H1 (cell line): ENCODE data around the gene RCAN2. TPM values are rescaled to one million over a fixed set of nuclear protein-coding genes. Genes with fewer than 3 reads are reported as not detected.

Experiments
- CTCF ChIA-PET: fragments of 300-600 bp; sonication (Branson Sonifier 250); formaldehyde crosslinking; loops from one replicate; lab custom pipeline; 2021; ENCODE audit not compliant: partially characterized antibody; lab: Charles Lee
- POLR2A ChIA-PET: fragments of 300-600 bp; sonication (Branson Sonifier 250); formaldehyde crosslinking; loops from one replicate; lab custom pipeline; 2021; ENCODE audit warnings: inconsistent platforms; ENCODE audit not compliant: partially characterized antibody; lab: Charles Lee
- DNase-seq, 2 experiments: peaks; one replicate each; pipeline versions ENCODE4 v3.0.0 to v3.0.0-alpha.2; 2010 to 2022; ENCODE audit warnings: low spot score in 2 of 2, low read depth in 1 of 2, mixed read lengths in 1 of 2
- FAIRE-seq: peaks from 2 replicates; lab custom pipeline; 2011; peaks lifted over from hg19 to GRCh38; lab: Jason Lieb, UNC
- H2AFZ ChIP-seq: 2 replicates; pipeline ENCODE4 v1.8.1; 2012; ENCODE audit warnings: low read length, inconsistent platforms
- H2AK5ac ChIP-seq: 2 replicates; pipeline ENCODE4 v1.6.1; 2013; ENCODE audit warnings: low read depth, low read length
- H2BK120ac ChIP-seq: replicated peaks from 2 replicates; pipeline ENCODE3; 2013; ENCODE audit warnings: low read depth, low read length, inconsistent platforms
- H2BK12ac ChIP-seq: 2 replicates; pipeline ENCODE4 v1.6.1; 2013; ENCODE audit warnings: low read depth, low read length
- H2BK15ac ChIP-seq: 2 replicates; pipeline ENCODE4 v1.6.1; 2013; ENCODE audit warnings: low read length
- H2BK20ac ChIP-seq: 2 replicates; pipeline ENCODE4 v1.6.1; 2013; ENCODE audit warnings: low read length
- H2BK5ac ChIP-seq: 2 replicates; pipeline ENCODE4 v1.6.1; 2013; ENCODE audit warnings: low read depth, low read length
- H3K14ac ChIP-seq: 2 replicates; pipeline ENCODE4 v1.6.1; 2013; ENCODE audit warnings: inconsistent platforms; ENCODE audit not compliant: insufficient read length
- H3K18ac ChIP-seq: 2 replicates; pipeline ENCODE4 v1.6.1; 2013; ENCODE audit warnings: low read length; ENCODE audit errors: extremely low read depth
- H3K23ac ChIP-seq: 2 replicates; pipeline ENCODE4 v1.6.1; 2013; ENCODE audit warnings: inconsistent platforms; ENCODE audit not compliant: insufficient read length
- H3K23me2 ChIP-seq: 2 replicates; pipeline ENCODE4 v1.6.1; 2013; ENCODE audit warnings: low read depth, low read length
- H3K27ac ChIP-seq: 2 replicates; pipeline ENCODE4 v1.6.1; 2011; ENCODE audit warnings: low read depth, low read length, inconsistent platforms
- H3K27me3 ChIP-seq, 4 experiments: replicated peaks in 1 of 4; 1 replicate in 1 of 4; 2 replicates in 3 of 4; pipeline versions ENCODE4 v1.6.1 to v1.8.1; 2011 to 2013; ENCODE audit warnings: low read length in 3 of 4, mild to moderate bottlenecking in 3 of 4, inconsistent platforms in 2 of 4, mixed read lengths in 2 of 4, moderate library complexity in 1 of 4; ENCODE audit not compliant: control insufficient read depth in 3 of 4, insufficient read depth in 3 of 4; ENCODE audit errors: extremely low read depth in 1 of 4
- H3K36me3 ChIP-seq, 4 experiments: 2 replicates each; pipeline versions ENCODE4 v1.6.1 to v1.8.1; 2011 to 2013; ENCODE audit warnings: mild to moderate bottlenecking in 4 of 4, low read length in 3 of 4, moderate library complexity in 2 of 4, control low read depth in 1 of 4, inconsistent platforms in 1 of 4; ENCODE audit not compliant: insufficient read depth in 4 of 4, control insufficient read depth in 2 of 4
- H3K4ac ChIP-seq: replicated peaks from 2 replicates; pipeline ENCODE3; 2013; ENCODE audit warnings: low read length, low read depth, mixed read lengths, inconsistent platforms; ENCODE audit not compliant: insufficient read length
- H3K4me1 ChIP-seq, 4 experiments: replicated peaks in 1 of 4; 1 replicate in 1 of 4; 2 replicates in 3 of 4; pipeline versions ENCODE4 v1.6.1 to v1.8.1; 2011 to 2013; ENCODE audit warnings: low read length in 3 of 4, inconsistent platforms in 2 of 4, mixed read lengths in 1 of 4; ENCODE audit not compliant: insufficient read depth in 4 of 4, control insufficient read depth in 3 of 4
- H3K4me2 ChIP-seq, 2 experiments: 2 replicates each; pipeline versions ENCODE4 v1.6.1 to v1.8.1; 2011 to 2013; ENCODE audit warnings: low read depth in 2 of 2, low read length in 2 of 2, control low read depth in 1 of 2, inconsistent platforms in 1 of 2, mild to moderate bottlenecking in 1 of 2; ENCODE audit not compliant: insufficient read depth in 1 of 2
- H3K4me3 ChIP-seq, 4 experiments: fragments of 200-600, 300-600 bp in 1 of 4; sonication (generic), shearing (Covaris generic), sonication (Bioruptor Twin) in 1 of 4; 2 replicates each; pipeline versions ENCODE4 v1.5.1 to v1.8.1; 2011 to 2016; ENCODE audit warnings: low read length in 4 of 4, low read depth in 3 of 4, control low read depth in 2 of 4, inconsistent platforms in 2 of 4, mild to moderate bottlenecking in 2 of 4, mixed read lengths in 1 of 4, moderate library complexity in 1 of 4; ENCODE audit not compliant: insufficient read depth in 2 of 4; ENCODE audit errors: extremely low read depth in 1 of 4
- H3K56ac ChIP-seq: replicated peaks from 2 replicates; pipeline ENCODE3; 2013; ENCODE audit warnings: low read depth, mild to moderate bottlenecking, mixed read lengths, low read length, inconsistent platforms; ENCODE audit not compliant: insufficient read length
- H3K79me1 ChIP-seq: 2 replicates; pipeline ENCODE4 v1.6.1; 2013; ENCODE audit warnings: low read depth, low read length, control low read depth
- H3K79me2 ChIP-seq, 2 experiments: 2 replicates each; pipeline versions ENCODE4 v1.6.1 to v1.8.1; 2012 to 2013; ENCODE audit warnings: low read length in 2 of 2, mild to moderate bottlenecking in 2 of 2, inconsistent platforms in 1 of 2; ENCODE audit not compliant: insufficient read depth in 2 of 2, control insufficient read depth in 1 of 2
- H3K9ac ChIP-seq, 4 experiments: replicated peaks in 1 of 4; 1 replicate in 1 of 4; 2 replicates in 3 of 4; pipeline versions ENCODE4 v1.6.1 to v1.8.1; 2011 to 2013; ENCODE audit warnings: low read depth in 3 of 4, low read length in 3 of 4, control low read depth in 2 of 4, mild to moderate bottlenecking in 2 of 4, moderate library complexity in 2 of 4, inconsistent platforms in 1 of 4; ENCODE audit errors: extremely low read depth in 1 of 4
- H3K9me3 ChIP-seq, 2 experiments: 2 replicates each; pipeline versions ENCODE4 v1.6.1 to v1.8.1; 2012 to 2013; ENCODE audit warnings: mild to moderate bottlenecking in 2 of 2, moderate library complexity in 2 of 2, control low read depth in 1 of 2, inconsistent platforms in 1 of 2, low read depth in 1 of 2, low read length in 1 of 2, mixed read lengths in 1 of 2; ENCODE audit not compliant: insufficient read depth in 2 of 2
- H4K20me1 ChIP-seq, 2 experiments: replicated peaks in 1 of 2; 2 replicates each; pipeline versions ENCODE3 to v1.8.1; 2011 to 2013; ENCODE audit warnings: inconsistent platforms in 2 of 2, low read length in 2 of 2, mild to moderate bottlenecking in 1 of 2; ENCODE audit not compliant: insufficient read depth in 2 of 2, control insufficient read depth in 1 of 2
- H4K5ac ChIP-seq: 2 replicates; pipeline ENCODE4 v1.6.1; 2013; ENCODE audit warnings: low read length, low read depth, mixed read lengths, inconsistent platforms; ENCODE audit not compliant: insufficient read length
- H4K8ac ChIP-seq: 2 replicates; pipeline ENCODE4 v1.8.0; 2013; ENCODE audit warnings: mild to moderate bottlenecking, moderate library complexity, low read length, inconsistent platforms; ENCODE audit not compliant: insufficient read depth; ENCODE audit errors: extremely low read depth
- H4K91ac ChIP-seq: replicated peaks from 2 replicates; pipeline ENCODE3; 2013; ENCODE audit warnings: low read length, mixed read lengths, inconsistent platforms; ENCODE audit not compliant: insufficient read length
- ASH2L ChIP-seq: fragments of 200-600, 300-600 bp; sonication (generic); IDR thresholded peaks from one replicate; pipeline ENCODE4 v1.7.1; 2017; ENCODE audit warnings: low read length
- BCL11A ChIP-seq, 2 experiments: IDR thresholded peaks; one replicate each; pipeline ENCODE4 v1.6.1; 2011; ENCODE audit warnings: low read depth in 2 of 2, low read length in 2 of 2, mild to moderate bottlenecking in 2 of 2
- CREB1 ChIP-seq: IDR thresholded peaks from 2 replicates; pipeline ENCODE4 v1.6.1; 2012; ENCODE audit warnings: inconsistent platforms
- CTBP2 ChIP-seq: IDR thresholded peaks from 2 replicates; pipeline ENCODE4 v1.7.0; 2011; ENCODE audit warnings: borderline replicate concordance, mild to moderate bottlenecking, moderate library complexity, mixed read lengths, low read length; ENCODE audit not compliant: insufficient read depth, insufficient read length
- HDAC2 ChIP-seq, 2 experiments: fragments of 300-600 bp in 1 of 2; sonication (generic) in 1 of 2; IDR thresholded peaks; 2 replicates each; pipeline ENCODE4 v1.6.1; 2011 to 2012; ENCODE audit warnings: low read depth in 2 of 2, low read length in 2 of 2, mild to moderate bottlenecking in 2 of 2, moderate library complexity in 2 of 2, borderline replicate concordance in 1 of 2, inconsistent platforms in 1 of 2
- NANOG ChIP-seq: IDR thresholded peaks from 2 replicates; pipeline ENCODE4 v1.6.1; 2011; ENCODE audit warnings: low read length, low read depth, mild to moderate bottlenecking, inconsistent platforms; ENCODE audit not compliant: insufficient read depth, poor library complexity, severe bottlenecking
- RFX5 ChIP-seq: IDR thresholded peaks from 2 replicates; pipeline ENCODE4 v1.6.1; 2011; ENCODE audit warnings: low read depth, low read length, improper control_type of control experiment, borderline replicate concordance
- SIN3A ChIP-seq, 2 experiments: IDR thresholded peaks in 1 of 2; conservative IDR thresholded peaks in 1 of 2; 2 replicates each; pipeline ENCODE4 v1.6.1; 2011 to 2012; ENCODE audit warnings: low read length in 2 of 2, improper control_type of control experiment in 1 of 2, low read depth in 1 of 2, mild to moderate bottlenecking in 1 of 2
- SP2 ChIP-seq: IDR thresholded peaks from 2 replicates; pipeline ENCODE4 v1.6.1; 2012; ENCODE audit warnings: mild to moderate bottlenecking, low read length, inconsistent platforms
- YY1 ChIP-seq: IDR thresholded peaks from 2 replicates; pipeline ENCODE4 v1.6.1; 2011; ENCODE audit warnings: low read depth, mild to moderate bottlenecking, low read length
- WGBS, 2 experiments: shearing (Covaris generic) in 1 of 2; methylation state at CpG; one replicate each; pipeline versions ENCODE4 v1.1.6 to v1.1.7; 2013 to 2015; ENCODE audit warnings: low lambda C conversion rate in 2 of 2, mixed read lengths in 2 of 2, inconsistent platforms in 1 of 2, low coverage in 1 of 2, missing lambda C conversion rate in 1 of 2; ENCODE audit not compliant: insufficient replicate concordance in 2 of 2, insufficient coverage in 1 of 2, insufficient read length in 1 of 2; ENCODE audit errors: extremely low coverage in 1 of 2, missing lambda C conversion rate in 1 of 2; 5-methylcytosine and 5-hydroxymethylcytosine counted together
- polyA plus RNA-seq, 7 experiments: library from polyadenylated mRNA; depleted of rRNA in 3 of 7; stranded (reverse) in 5 of 7; unstranded in 2 of 7; fragments of >200 nt in 5 of 7; fragments of 200-250 nt in 2 of 7; gene quantifications; 1 replicate in 5 of 7; 2 replicates in 1 of 7; 4 replicates in 1 of 7; pipeline versions ENCODE4 v1.2.1 to v1.2.3, GENCODE V29; 2011 to 2013; ENCODE audit warnings: missing spikeins in 2 of 7, mixed read lengths in 2 of 7
- total RNA-seq: library from RNA; stranded (reverse); fragmentation: NEBNext Ultra II Directional; extraction: Animal tissue kit (Norgen Biotek cat#: 25700); gene quantifications from 2 replicates; pipeline ENCODE4 v1.2.1, GENCODE V29; 2021

Gene RCAN2
- total and polyA plus RNA-seq, 2 of the 8 experiments (the other 6 are each of a cell fraction or from before 2014, with no cell fraction given) = 5.0 to 8.5 TPM

GRCh38 chr6:46302816-46303215 lies 188.4 kb downstream of the RCAN2 start:
- WGBS, 2 experiments = 100% methylated on average over 1 of the region's 1 CpG; no CpG with 5 or more reads in 1 of the 2 experiments

More at GRCh38 chr6:46302816-46303215, 188.4 kb downstream of the RCAN2 start:
- H3K4me2 ChIP-seq = no peak overlapping the region
- no peak overlapping the region for H3K27ac ChIP-seq
- H2BK12ac ChIP-seq = no peak overlapping the region
- no peaks in the 10 kb centered on the region for H3K9me3 ChIP-seq
- H3K14ac ChIP-seq = no peak overlapping the region
- ChIA-PET CTCF (no interaction called here), POLR2A (no interaction called here)
- H3K9ac ChIP-seq = no peak overlapping the region
- FAIRE-seq (no peak), DNase-seq (no peak)
- no peak overlapping the region for H3K18ac ChIP-seq
- no peak overlapping the region for H2BK5ac ChIP-seq
- no peak overlapping the region for H2BK120ac ChIP-seq
- no peaks in the 10 kb centered on the region for H3K27me3 ChIP-seq
- TF ChIP-seq SP2 (no peak), NANOG (no peak), YY1 (no peak), ASH2L (no peak), BCL11A (IDR thresholded peaks at IDR 0.05; ENCODE audit: low read depth in 2 of 2, low read length in 2 of 2) (no peak), CREB1 (no peak), RFX5 (no peak), SIN3A (conservative IDR thresholded peaks at IDR 0.05 in 1 of 2, IDR thresholded peaks at IDR 0.05 in 1 of 2; ENCODE audit: low read depth in 1 of 2, low read length in 2 of 2) (no peak), HDAC2 (IDR thresholded peaks at IDR 0.05; ENCODE audit: borderline replicate concordance in 1 of 2, low read depth in 2 of 2, low read length in 2 of 2) (no peak), CTBP2 (no peak)
- no peak overlapping the region for H3K4me3 ChIP-seq
- H3K4me1 ChIP-seq = no peaks in the 10 kb centered on the region
- H3K23ac ChIP-seq = no peak overlapping the region
- H2BK20ac ChIP-seq = no peak overlapping the region
- H4K20me1 ChIP-seq = no peaks in the 10 kb centered on the region
- H2AFZ ChIP-seq = no peak overlapping the region
- H4K5ac ChIP-seq = no peak overlapping the region
- no peaks in the 10 kb centered on the region for H3K79me1 ChIP-seq
- no peaks in the 10 kb centered on the region for H3K79me2 ChIP-seq
- H4K91ac ChIP-seq = no peak overlapping the region
- H3K4ac ChIP-seq = no peak overlapping the region
- no peak overlapping the region for H2AK5ac ChIP-seq
- H3K56ac ChIP-seq = no peak overlapping the region
- H3K36me3 ChIP-seq = no peaks in the 10 kb centered on the region
- H3K23me2 ChIP-seq = no peaks in the 10 kb centered on the region
- no peak overlapping the region for H2BK15ac ChIP-seq
- H4K8ac ChIP-seq = no peak overlapping the region
